Stomach (tissue), 9 donors: ENCODE measurements around the gene DPH5. TPM values are rescaled to one million over a fixed set of nuclear protein-coding genes. Genes with fewer than 3 reads are reported as not detected.

Experiments
- DNase-seq, 2 donors: peaks; one replicate each; pipeline versions ENCODE4 v3.0.0 to v3.0.0-alpha.2; 2013 to 2019
- H3K27ac ChIP-seq, 5 donors: fragments of 200-600 bp in 4 of 5; sonication (generic) in 4 of 5; one replicate each; pipeline ENCODE4 v1.5.1; 2013 to 2019; ENCODE audit warnings: mild to moderate bottlenecking in 1 of 5, moderate library complexity in 1 of 5
- H3K27me3 ChIP-seq, 3 donors: fragments of 200-600 bp; sonication (generic); one replicate each; pipeline ENCODE4 v1.5.1; 2017 to 2019; ENCODE audit warnings: mixed run types in 1 of 3
- H3K36me3 ChIP-seq, 4 donors: fragments of 200-600 bp; sonication (generic); 1 replicate in 3 of 4; 2 replicates in 1 of 4; pipeline ENCODE4 v1.5.1; 2016 to 2019
- H3K4me1 ChIP-seq, 4 donors: fragments of 200-600 bp; sonication (generic); one replicate each; pipeline ENCODE4 v1.5.1; 2016 to 2019
- H3K4me3 ChIP-seq, 4 donors: fragments of 200-600 bp; sonication (generic) in 3 of 4; one replicate each; pipeline ENCODE4 v1.5.1; 2016 to 2019; ENCODE audit warnings: mild to moderate bottlenecking in 1 of 4
- H3K9me3 ChIP-seq, 4 donors: fragments of 200-600 bp; sonication (generic); one replicate each; pipeline ENCODE4 v1.5.1; 2016 to 2019
- CTCF ChIP-seq, 7 experiments: fragments of 450-650 bp in 4 of 7; fragments of 200-600 bp in 3 of 7; sonication (generic) in 3 of 7; IDR thresholded peaks; one replicate each; pipeline ENCODE4 v1.5.1; 2016 to 2019; ENCODE audit warnings: antibody characterized with exemption in 7 of 7, control low read depth in 2 of 7, mild to moderate bottlenecking in 1 of 7
- EP300 ChIP-seq: sonication (generic); formaldehyde crosslinking; IDR thresholded peaks from one replicate; pipeline ENCODE4 v1.6.1; 2017; ENCODE audit warnings: antibody characterized with exemption
- POLR2A ChIP-seq, 4 donors: fragments of 450-650 bp; IDR thresholded peaks; one replicate each; pipeline ENCODE4 v1.6.1; 2016; ENCODE audit warnings: antibody characterized with exemption in 4 of 4, control low read depth in 2 of 4, mild to moderate bottlenecking in 1 of 4, moderate library complexity in 1 of 4
- POLR2AphosphoS5 ChIP-seq, 3 donors: sonication (generic); formaldehyde crosslinking; IDR thresholded peaks; one replicate each; pipeline ENCODE4 v1.6.1; 2016; ENCODE audit warnings: antibody characterized with exemption in 3 of 3
- WGBS, 5 donors: extraction: QIAGEN DNeasy Blood & Tissue Kit in 3 of 5; methylation state at CpG; one replicate each; pipeline versions ENCODE4 v1.1.5 to v1.1.7; 2013 to 2018; 5-methylcytosine and 5-hydroxymethylcytosine counted together
- intact Hi-C: fragments of 100-400 bp; cut with DNase I; formaldehyde crosslinking; loops from one replicate; pipeline ENCODE4 v1.15.1; 2023; ENCODE audit warnings: low total_unique reads
- polyA plus RNA-seq, 3 donors: library from polyadenylated mRNA; stranded (reverse); fragments of 200-250 nt; gene quantifications; one replicate each; pipeline ENCODE4 v1.2.3, GENCODE V29; 2013
- total RNA-seq, 5 donors: library from RNA; depleted of rRNA; stranded (reverse); fragments of >200 nt; gene quantifications; one replicate each; pipeline versions ENCODE4 v1.1.0 to v1.2.3, GENCODE V29; 2014 to 2016
- donor health status: healthy with polysubstance abuse.
- donor health status: Bipolar disorder and iron deficiency.
- donor health status: healthy.

The DPH5 gene
- total and polyA plus RNA-seq, 8 donors = 3.1 to 39.5 (median 18.9) TPM

DNA sequence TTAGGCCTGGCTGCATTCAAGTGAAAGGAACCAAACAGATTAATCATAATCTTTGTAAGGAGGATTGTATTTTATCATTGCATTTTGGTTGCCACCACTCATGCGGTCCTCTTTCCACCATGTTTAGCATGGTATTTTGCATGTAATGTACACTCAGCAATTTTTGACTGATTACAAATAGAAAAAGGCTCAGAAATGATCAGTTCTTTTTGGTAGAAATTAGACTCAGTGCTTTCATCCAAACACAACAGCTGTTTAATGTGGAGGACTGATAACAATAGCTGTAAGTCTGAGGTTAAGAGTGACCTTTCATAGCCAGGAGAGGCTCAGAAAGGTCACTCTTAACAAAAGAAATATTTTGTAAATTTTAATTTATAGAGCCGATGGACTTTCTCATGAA is 25.3 kb upstream of the DPH5 start:
- Histone ChIP-seq H3K36me3 (no peaks in the 10 kb centered on the region), H3K4me1 (no peaks in the 10 kb centered on the region), H3K27me3 (no peaks in the 10 kb centered on the region), H3K27ac (no peak overlapping the region), H3K9me3 (no peaks in the 10 kb centered on the region), H3K4me3 (no peak overlapping the region)
- no peak for DNase-seq
- intact Hi-C loops = no loop called here
- no peak for TF ChIP-seq POLR2A (IDR thresholded peaks at IDR 0.05)
- no peak for TF ChIP-seq EP300
- no peak for TF ChIP-seq POLR2AphosphoS5 (IDR thresholded peaks at IDR 0.05)
- no peak for TF ChIP-seq CTCF (IDR thresholded peaks at IDR 0.05)
- WGBS, 5 donors = 94 to 98% (median 97%) methylated on average over 2 of the region's 2 CpGs

DNA sequence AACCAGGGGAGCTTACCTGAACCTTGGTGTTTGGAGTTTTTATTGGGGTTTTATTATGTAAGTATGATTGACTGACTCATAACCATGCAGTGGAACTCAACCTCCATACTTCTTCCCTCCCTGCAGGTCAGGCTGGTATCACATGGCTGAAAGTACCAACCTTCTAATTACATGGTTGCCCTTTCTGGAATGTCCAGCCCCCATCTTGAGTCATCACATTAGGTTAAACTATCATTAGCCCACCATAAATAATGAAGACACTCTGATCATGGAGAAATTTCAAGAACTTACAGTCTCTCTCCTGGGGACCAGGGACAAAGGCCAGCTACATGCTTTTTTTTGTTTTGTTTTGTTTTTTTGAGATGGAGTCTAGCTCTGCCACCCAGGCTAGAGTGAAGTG is 19.2 kb upstream of the DPH5 start:
- H3K4me3 ChIP-seq = no peak overlapping the region
- no peak for DNase-seq
- H3K36me3 ChIP-seq = peaks cover 0 to 15% (median 0%) of the 10 kb centered on the region in 4 donors
- H3K4me1 ChIP-seq = no peaks in the 10 kb centered on the region
- intact Hi-C loops = no loop called here
- H3K27me3 ChIP-seq = no peaks in the 10 kb centered on the region
- peaks cover 0 to 16% (median 10%) of the 10 kb centered on the region in 4 donors for H3K9me3 ChIP-seq
- no peak overlapping the region for H3K27ac ChIP-seq
- TF ChIP-seq POLR2AphosphoS5 (IDR thresholded peaks at IDR 0.05) (no peak), POLR2A (IDR thresholded peaks at IDR 0.05) (no peak), CTCF (IDR thresholded peaks at IDR 0.05) (no peak), EP300 (no peak)

GRCh38 chr1:101044259-101044658 is 18.7 kb upstream of the DPH5 start:
- no peaks in the 10 kb centered on the region for H3K27me3 ChIP-seq
- no peak overlapping the region for H3K4me3 ChIP-seq
- peaks cover 0 to 16% (median 10%) of the 10 kb centered on the region in 4 donors for H3K9me3 ChIP-seq
- TF ChIP-seq EP300 (no peak), POLR2A (IDR thresholded peaks at IDR 0.05) (no peak), CTCF (IDR thresholded peaks at IDR 0.05) (no peak), POLR2AphosphoS5 (IDR thresholded peaks at IDR 0.05) (no peak)
- H3K36me3 ChIP-seq = peaks cover 0 to 15% (median 0%) of the 10 kb centered on the region in 4 donors
- H3K27ac ChIP-seq = no peak overlapping the region
- intact Hi-C loops = no loop called here
- no peak for DNase-seq
- H3K4me1 ChIP-seq = no peaks in the 10 kb centered on the region

DNA sequence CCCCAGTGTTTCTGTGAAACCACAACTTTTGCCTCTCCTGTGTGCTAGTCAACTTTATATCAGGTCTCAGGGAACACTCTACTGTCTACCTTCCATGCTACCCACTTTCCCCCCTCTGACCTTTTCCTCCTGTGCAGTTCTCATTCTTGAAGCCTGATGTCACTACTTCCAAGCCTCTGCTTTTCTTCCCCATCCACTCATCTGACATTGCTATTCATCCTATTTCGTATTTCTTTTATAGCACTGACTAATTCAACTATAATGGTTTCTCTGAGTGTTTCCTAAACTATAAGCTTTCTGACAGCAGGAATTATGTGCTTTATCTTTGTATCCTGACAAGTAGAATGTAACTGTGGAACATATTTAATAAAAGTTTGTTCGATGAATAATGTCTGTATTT is 18.2 kb upstream of the DPH5 start:
- 72 to 81% (median 75%) methylated on average over 2 of the region's 2 CpGs for WGBS, 5 donors

More for the DNA sequence above, 18.2 kb upstream of the DPH5 start:
- no peak overlapping the region for H3K27ac ChIP-seq
- TF ChIP-seq POLR2AphosphoS5 (IDR thresholded peaks at IDR 0.05) (no peak), POLR2A (IDR thresholded peaks at IDR 0.05) (no peak), CTCF (IDR thresholded peaks at IDR 0.05) (no peak), EP300 (no peak)
- no peak overlapping the region for H3K4me3 ChIP-seq
- H3K4me1 ChIP-seq = no peaks in the 10 kb centered on the region
- DNase-seq = peak in 1 of 2 donors; percentile 12
- intact Hi-C loops = no loop called here
- H3K9me3 ChIP-seq = peaks cover 0 to 16% (median 10%) of the 10 kb centered on the region in 4 donors
- H3K27me3 ChIP-seq = no peaks in the 10 kb centered on the region
- H3K36me3 ChIP-seq = peaks cover 0 to 15% (median 0%) of the 10 kb centered on the region in 4 donors
